NCI-H1105 (cell line): ENCODE measurements around the gene MTURN.

Source experiments
- DNase-seq: peaks from one replicate; lab custom pipeline; 2025; lab: John Stamatoyannopoulos, UW

The MTURN gene

GRCh38 chr7:30206942-30207341 is 72.2 kb downstream of the MTURN start:
- no peak for DNase-seq

DNA sequence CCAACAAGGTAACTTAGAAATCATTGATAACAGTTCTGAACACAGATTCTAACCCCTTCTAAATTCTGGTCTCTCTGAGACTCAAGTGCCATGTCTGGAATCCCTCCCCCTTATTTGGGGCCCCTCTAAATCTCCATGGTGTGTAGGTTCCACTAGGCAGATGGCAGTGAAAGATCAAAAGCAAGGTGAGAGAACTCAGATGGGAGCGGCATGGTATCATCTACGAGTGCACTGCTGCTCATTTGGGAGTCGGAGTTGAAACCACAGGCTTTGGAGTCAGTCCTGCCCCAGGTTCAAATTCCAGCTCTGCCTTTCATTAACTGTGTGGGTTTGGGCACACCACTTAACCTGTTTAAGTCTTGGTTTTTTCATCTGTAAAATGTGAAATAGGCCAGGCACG is 72.6 kb downstream of the MTURN start:
- DNase-seq, result no peak

GRCh38 chr7:30209951-30210350 is 75.2 kb downstream of the MTURN start:
- no peak for DNase-seq
